HepG2 (cell line): ENCODE data around the gene MLLT11. TPM values are rescaled to one million over a fixed set of nuclear protein-coding genes. Genes with fewer than 3 reads are reported as not detected.

ENCODE experiments used
- ADNP ChIP-seq: sonication (generic); formaldehyde crosslinking; IDR thresholded peaks from 2 replicates; pipeline ENCODE4 v1.4.0; 2020; ENCODE audit warnings: missing genetic modification reagents
- ARNT2 ChIP-seq: sonication (generic); formaldehyde crosslinking; IDR thresholded peaks from 2 replicates; pipeline ENCODE4 v1.8.0; 2022; ENCODE audit warnings: mild to moderate bottlenecking, low read depth, missing genetic modification reagents, moderate library complexity
- FOXO1 ChIP-seq: sonication (generic); formaldehyde crosslinking; IDR thresholded peaks from 2 replicates; pipeline ENCODE4 v1.4.0; 2020; ENCODE audit warnings: missing genetic modification reagents
- GABPA ChIP-seq, 2 experiments: IDR thresholded peaks; 2 replicates each; pipeline ENCODE4 v1.6.1; 2011 to 2016; ENCODE audit warnings: low read depth in 2 of 2, low read length in 1 of 2, missing biosample characterization in 1 of 2, missing genetic modification characterization in 1 of 2
- GATA4 ChIP-seq: sonication (generic); IDR thresholded peaks from 2 replicates; pipeline ENCODE4 v1.6.1; 2016; ENCODE audit warnings: antibody characterized with exemption, low read depth, borderline replicate concordance
- IRF2 ChIP-seq: IDR thresholded peaks from 2 replicates; pipeline ENCODE4 v1.6.1; 2018; ENCODE audit warnings: missing genetic modification reagents, missing compliant biosample characterization
- MED1 ChIP-seq: sonication (generic); formaldehyde crosslinking; IDR thresholded peaks from 2 replicates; pipeline ENCODE4 v1.4.0; 2020; ENCODE audit warnings: missing genetic modification reagents
- MTERF4 ChIP-seq: sonication (generic); formaldehyde crosslinking; IDR thresholded peaks from 2 replicates; pipeline ENCODE4 v1.8.0; 2023; ENCODE audit warnings: mild to moderate bottlenecking, missing genetic modification reagents
- RARG ChIP-seq: sonication (generic); formaldehyde crosslinking; IDR thresholded peaks from 2 replicates; pipeline ENCODE4 v1.4.0; 2020; ENCODE audit warnings: low read depth, mild to moderate bottlenecking, missing genetic modification reagents
- SIN3A ChIP-seq: IDR thresholded peaks from 2 replicates; pipeline ENCODE4 v1.6.1; 2011; ENCODE audit warnings: low read depth, mild to moderate bottlenecking, control low read depth, low read length, borderline replicate concordance
- SMC3 ChIP-seq: IDR thresholded peaks from 2 replicates; pipeline ENCODE4 v1.6.1; 2011; ENCODE audit warnings: low read length, improper control_type of control experiment
- TCF7L2 ChIP-seq: IDR thresholded peaks from 2 replicates; pipeline ENCODE4 v1.6.1; 2011; ENCODE audit warnings: mild to moderate bottlenecking, low read depth, low read length, moderate library complexity
- TERF1 ChIP-seq: sonication (generic); formaldehyde crosslinking; IDR thresholded peaks from 2 replicates; pipeline ENCODE4 v1.8.0; 2022; ENCODE audit warnings: mild to moderate bottlenecking, missing genetic modification reagents, moderate library complexity
- ZBTB33 ChIP-seq: sonication (generic); formaldehyde crosslinking; IDR thresholded peaks from 2 replicates; pipeline ENCODE4 v1.4.0; 2020; ENCODE audit warnings: missing genetic modification reagents
- ZFP41 ChIP-seq: sonication (generic); formaldehyde crosslinking; IDR thresholded peaks from 2 replicates; pipeline ENCODE4 v1.4.0; 2020; ENCODE audit warnings: mild to moderate bottlenecking, missing genetic modification reagents, borderline replicate concordance
- ZFY ChIP-seq: sonication (generic); formaldehyde crosslinking; IDR thresholded peaks from 2 replicates; pipeline ENCODE4 v1.4.0; 2020; ENCODE audit warnings: missing genetic modification reagents
- ZNF17 ChIP-seq: sonication (generic); formaldehyde crosslinking; IDR thresholded peaks from 2 replicates; pipeline ENCODE4 v1.5.0; 2020; ENCODE audit warnings: mild to moderate bottlenecking, missing genetic modification reagents
- ZNF292 ChIP-seq: sonication (generic); formaldehyde crosslinking; IDR thresholded peaks from 2 replicates; pipeline ENCODE4 v1.8.1; 2022; ENCODE audit warnings: mild to moderate bottlenecking, low read depth, missing genetic modification reagents, borderline replicate concordance
- ZNF484 ChIP-seq: sonication (generic); formaldehyde crosslinking; IDR thresholded peaks from 2 replicates; pipeline ENCODE4 v1.5.1; 2020; ENCODE audit warnings: mild to moderate bottlenecking, low read depth, missing genetic modification reagents, borderline replicate concordance
- ZNF549 ChIP-seq: sonication (generic); formaldehyde crosslinking; IDR thresholded peaks from 2 replicates; pipeline ENCODE4 v1.5.0; 2020; ENCODE audit warnings: missing genetic modification reagents
- polyA plus RNA-seq, 8 experiments: library from polyadenylated mRNA; depleted of rRNA in 3 of 8; stranded (reverse) in 7 of 8; unstranded in 1 of 8; fragments of >200 nt; fragmentation: Illumina TruSeq in 4 of 8; extraction: Trizol in 4 of 8; gene quantifications; 2 replicates each; pipeline versions ENCODE4 v1.2.1 to v1.2.3, GENCODE V29; 2011 to 2016; ENCODE audit warnings: low read depth in 4 of 8, missing spikeins in 1 of 8, mixed read lengths in 1 of 8; ENCODE audit not compliant: insufficient read depth in 1 of 8
- total RNA-seq, 5 experiments: library from RNA; depleted of rRNA; stranded (reverse); fragments of >200 nt; fragmentation: Illumina TruSeq; extraction: Trizol; gene quantifications; 2 replicates each; pipeline ENCODE4 v1.2.3, GENCODE V29; 2016; ENCODE audit warnings: low read depth in 1 of 5
- TF ChIP-seq, protein P1 (sequence below): sonication (generic); formaldehyde crosslinking; conservative IDR thresholded peaks from 2 replicates; pipeline ENCODE4 v1.4.0; 2020; ENCODE audit warnings: missing genetic modification reagents
- TF ChIP-seq, protein P2 (sequence below): sonication (generic); formaldehyde crosslinking; IDR thresholded peaks from 2 replicates; pipeline ENCODE4 v1.4.0; 2020; ENCODE audit warnings: missing genetic modification reagents
- TF ChIP-seq, protein P3 (sequence below): sonication (generic); formaldehyde crosslinking; IDR thresholded peaks from 2 replicates; pipeline ENCODE4 v1.8.0; 2022; ENCODE audit warnings: mild to moderate bottlenecking, missing genetic modification reagents, moderate library complexity

The MLLT11 gene
- total and polyA plus RNA-seq, 2 of the 13 experiments (the other 11 are each of a cell fraction or from before 2014, with no cell fraction given), result 0.21 to 0.22 TPM

- TF ChIP-seq, protein P1, sequence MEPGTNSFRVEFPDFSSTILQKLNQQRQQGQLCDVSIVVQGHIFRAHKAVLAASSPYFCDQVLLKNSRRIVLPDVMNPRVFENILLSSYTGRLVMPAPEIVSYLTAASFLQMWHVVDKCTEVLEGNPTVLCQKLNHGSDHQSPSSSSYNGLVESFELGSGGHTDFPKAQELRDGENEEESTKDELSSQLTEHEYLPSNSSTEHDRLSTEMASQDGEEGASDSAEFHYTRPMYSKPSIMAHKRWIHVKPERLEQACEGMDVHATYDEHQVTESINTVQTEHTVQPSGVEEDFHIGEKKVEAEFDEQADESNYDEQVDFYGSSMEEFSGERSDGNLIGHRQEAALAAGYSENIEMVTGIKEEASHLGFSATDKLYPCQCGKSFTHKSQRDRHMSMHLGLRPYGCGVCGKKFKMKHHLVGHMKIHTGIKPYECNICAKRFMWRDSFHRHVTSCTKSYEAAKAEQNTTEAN (CRISPR knock-in tag), result peak; percentile 14; the same call in 1 of the 2 replicates
- no peak for TF ChIP-seq ADNP (CRISPR knock-in tag)
- no peak for TF ChIP-seq GABPA (IDR thresholded peaks at IDR 0.05; ENCODE audit: low read depth, low read length)
- peak; percentile 24; the same call in 1 of the 2 replicates for TF ChIP-seq GABPA (CRISPR knock-in tag; IDR thresholded peaks at IDR 0.05; ENCODE audit: low read depth)
- peak; percentile 68; the same call in 1 of the 2 replicates for TF ChIP-seq MTERF4 (CRISPR knock-in tag)
- TF ChIP-seq ZNF484 (CRISPR knock-in tag), result no peak
- no peak for TF ChIP-seq MED1 (CRISPR knock-in tag)
- TF ChIP-seq SMC3, result no peak
- TF ChIP-seq ZFY (CRISPR knock-in tag), result 0 out of 2 replicates have a peak, but pooled peaks have one; percentile 71
- no peak for TF ChIP-seq ZFP41
- peak; percentile 19; the same call in 1 of the 2 replicates for TF ChIP-seq SIN3A
- TF ChIP-seq ZBTB33 (CRISPR knock-in tag), result no peak
- TF ChIP-seq RARG, result no peak
- TF ChIP-seq GATA4, result 0 out of 2 replicates have a peak, but pooled peaks have one; percentile 22
- TF ChIP-seq IRF2 (CRISPR knock-in tag), result no peak
- peak; percentile 14; the same call in 1 of the 2 replicates for TF ChIP-seq ZNF292 (CRISPR knock-in tag)
- TF ChIP-seq, protein P2, sequence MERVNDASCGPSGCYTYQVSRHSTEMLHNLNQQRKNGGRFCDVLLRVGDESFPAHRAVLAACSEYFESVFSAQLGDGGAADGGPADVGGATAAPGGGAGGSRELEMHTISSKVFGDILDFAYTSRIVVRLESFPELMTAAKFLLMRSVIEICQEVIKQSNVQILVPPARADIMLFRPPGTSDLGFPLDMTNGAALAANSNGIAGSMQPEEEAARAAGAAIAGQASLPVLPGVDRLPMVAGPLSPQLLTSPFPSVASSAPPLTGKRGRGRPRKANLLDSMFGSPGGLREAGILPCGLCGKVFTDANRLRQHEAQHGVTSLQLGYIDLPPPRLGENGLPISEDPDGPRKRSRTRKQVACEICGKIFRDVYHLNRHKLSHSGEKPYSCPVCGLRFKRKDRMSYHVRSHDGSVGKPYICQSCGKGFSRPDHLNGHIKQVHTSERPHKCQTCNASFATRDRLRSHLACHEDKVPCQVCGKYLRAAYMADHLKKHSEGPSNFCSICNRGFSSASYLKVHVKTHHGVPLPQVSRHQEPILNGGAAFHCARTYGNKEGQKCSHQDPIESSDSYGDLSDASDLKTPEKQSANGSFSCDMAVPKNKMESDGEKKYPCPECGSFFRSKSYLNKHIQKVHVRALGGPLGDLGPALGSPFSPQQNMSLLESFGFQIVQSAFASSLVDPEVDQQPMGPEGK (CRISPR knock-in tag), result peak; percentile 55
- TF ChIP-seq ZNF17 (CRISPR knock-in tag), result no peak
- 0 out of 2 replicates have a peak, but pooled peaks have one; percentile 25 for TF ChIP-seq ARNT2 (CRISPR knock-in tag)
- no peak for TF ChIP-seq FOXO1
- no peak for TF ChIP-seq TERF1 (CRISPR knock-in tag)
- no peak for TF ChIP-seq ZNF549 (CRISPR knock-in tag)
- TF ChIP-seq, protein P3, sequence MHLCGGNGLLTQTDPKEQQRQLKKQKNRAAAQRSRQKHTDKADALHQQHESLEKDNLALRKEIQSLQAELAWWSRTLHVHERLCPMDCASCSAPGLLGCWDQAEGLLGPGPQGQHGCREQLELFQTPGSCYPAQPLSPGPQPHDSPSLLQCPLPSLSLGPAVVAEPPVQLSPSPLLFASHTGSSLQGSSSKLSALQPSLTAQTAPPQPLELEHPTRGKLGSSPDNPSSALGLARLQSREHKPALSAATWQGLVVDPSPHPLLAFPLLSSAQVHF, result no peak
- TF ChIP-seq TCF7L2, result no peak
Observed at GRCh38 chr1:151047591-151047924, 12.6 kb upstream of the MLLT11 start, which contains the start of gene C1orf56 (continued).
